ENCODE measurements around the gene PGR. TPM values are rescaled to one million over a fixed set of nuclear protein-coding genes. Genes with fewer than 3 reads are reported as not detected.

The PGR gene
- total RNA-seq, 1 donor from 2014 or later = not detected

- no peaks in the 10 kb centered on the region for H3K27me3 ChIP-seq (ENCODE audit: control insufficient read depth, insufficient read depth, low read length)
- H3K36me3 ChIP-seq (ENCODE audit: control insufficient read depth, insufficient read depth, low read length) = no peaks in the 10 kb centered on the region
- FAIRE-seq = no peak
- no peak overlapping the region for H3K4me3 ChIP-seq (ENCODE audit: low read depth, low read length)
- DNase-seq (ENCODE audit: low read depth) = peak; percentile 1
- TF ChIP-seq CTCF (IDR thresholded peaks at IDR 0.05; ENCODE audit: insufficient read depth, low read length, severe bottlenecking) = no peak
These were observed 33.4 kb downstream of the PGR start for GRCh38 chr11:101096036-101096704.

GRCh38 chr11:101091781-101092180, 37.8 kb downstream of the PGR start:
- TF ChIP-seq CTCF (IDR thresholded peaks at IDR 0.05; ENCODE audit: insufficient read depth, low read length, severe bottlenecking) = no peak
- DNase-seq (ENCODE audit: low read depth) (peak; percentile 32), FAIRE-seq (no peak)
- H3K27me3 ChIP-seq (ENCODE audit: control insufficient read depth, insufficient read depth, low read length) = no peaks in the 10 kb centered on the region
- no peaks in the 10 kb centered on the region for H3K36me3 ChIP-seq (ENCODE audit: control insufficient read depth, insufficient read depth, low read length)
- no peak overlapping the region for H3K4me3 ChIP-seq (ENCODE audit: low read depth, low read length)

- FAIRE-seq (no peak), DNase-seq (ENCODE audit: low read depth) (no peak)
- no peaks in the 10 kb centered on the region for H3K27me3 ChIP-seq (ENCODE audit: control insufficient read depth, insufficient read depth, low read length)
- TF ChIP-seq CTCF (IDR thresholded peaks at IDR 0.05; ENCODE audit: insufficient read depth, low read length, severe bottlenecking) = no peak
- no peak overlapping the region for H3K4me3 ChIP-seq (ENCODE audit: low read depth, low read length)
- no peaks in the 10 kb centered on the region for H3K36me3 ChIP-seq (ENCODE audit: control insufficient read depth, insufficient read depth, low read length)
These were observed 38.8 kb downstream of the PGR start for GRCh38 chr11:101090679-101091270.

- no peaks in the 10 kb centered on the region for H3K27me3 ChIP-seq (ENCODE audit: control insufficient read depth, insufficient read depth, low read length)
- no peaks in the 10 kb centered on the region for H3K36me3 ChIP-seq (ENCODE audit: control insufficient read depth, insufficient read depth, low read length)
- no peak for TF ChIP-seq CTCF (IDR thresholded peaks at IDR 0.05; ENCODE audit: insufficient read depth, low read length, severe bottlenecking)
- no peak overlapping the region for H3K4me3 ChIP-seq (ENCODE audit: low read depth, low read length)
- no peak for DNase-seq (ENCODE audit: low read depth)
- FAIRE-seq = no peak
These were observed 46.3 kb downstream of the PGR start for GRCh38 chr11:101083335-101083734.

GRCh38 chr11:101082813-101083212, 46.8 kb downstream of the PGR start:
- Histone ChIP-seq H3K36me3 (ENCODE audit: control insufficient read depth, insufficient read depth, low read length) (no peaks in the 10 kb centered on the region), H3K4me3 (ENCODE audit: low read depth, low read length) (no peak overlapping the region), H3K27me3 (ENCODE audit: control insufficient read depth, insufficient read depth, low read length) (no peaks in the 10 kb centered on the region)
- DNase-seq (ENCODE audit: low read depth) (no peak), FAIRE-seq (no peak)
- TF ChIP-seq CTCF (IDR thresholded peaks at IDR 0.05; ENCODE audit: insufficient read depth, low read length, severe bottlenecking) = no peak

GRCh38 chr11:101063706-101064105, 65.9 kb downstream of the PGR start:
- no peaks in the 10 kb centered on the region for H3K36me3 ChIP-seq (ENCODE audit: control insufficient read depth, insufficient read depth, low read length)
- DNase-seq (ENCODE audit: low read depth) (no peak), FAIRE-seq (no peak)
- no peaks in the 10 kb centered on the region for H3K27me3 ChIP-seq (ENCODE audit: control insufficient read depth, insufficient read depth, low read length)
- no peak for TF ChIP-seq CTCF (IDR thresholded peaks at IDR 0.05; ENCODE audit: insufficient read depth, low read length, severe bottlenecking)
- no peak overlapping the region for H3K4me3 ChIP-seq (ENCODE audit: low read depth, low read length)

Measured in bronchial epithelial cell (primary cell).